Measurements from ENCODE around the gene CDK11A. TPM values are rescaled to one million over a fixed set of nuclear protein-coding genes. Genes with fewer than 3 reads are reported as not detected.
"Not testable (repeated sequence)": the region's sequence is repeated elsewhere in the genome, so short reads cannot be mapped to it uniquely, and the experiment has no call there.

The CDK11A gene
- total and polyA plus RNA-seq, 2 donors (not counting 3 experiments of a cell fraction or from before 2014, with no cell fraction given): 30.7 to 50.4 TPM

GRCh38 chr1:1752190-1752589 lies 28.0 kb upstream of the CDK11A start:
- DNase-seq (ENCODE audit: low read depth, low spot score) (no peak), FAIRE-seq (no peak)
- TSS peak; percentile 41 for BruUV-seq (replicated peaks)
- H3K4me1 ChIP-seq (ENCODE audit: control insufficient read depth, extremely low read depth, insufficient read depth, low read length): no peaks in the 10 kb centered on the region
- peaks cover 4 to 25% of the 10 kb centered on the region in 2 experiments for H3K36me3 ChIP-seq (ENCODE audit: control insufficient read depth in 2 of 2, extremely low read depth in 1 of 2, insufficient read depth in 2 of 2, low read length in 2 of 2)
- no peak overlapping the region for H3K4me3 ChIP-seq (replicated peaks in 1 of 3; ENCODE audit: insufficient read depth in 1 of 3, low read depth in 1 of 3, low read length in 3 of 3)
- no peak overlapping the region for H3K9ac ChIP-seq (replicated peaks; ENCODE audit: extremely low read depth, insufficient read depth, low read length)
- ChIA-PET POLR2A (no interaction called here), CTCF (no interaction called here)
- no peaks in the 10 kb centered on the region for H4K20me1 ChIP-seq (replicated peaks; ENCODE audit: control insufficient read depth, extremely low read depth, insufficient read depth, low read length)
- dilution Hi-C loops (cut with MboI; ENCODE audit: extremely low pct_ligation_motif_present, low sequenced_read_pairs): no loop called here
- H3K9me3 ChIP-seq (replicated peaks; ENCODE audit: control insufficient read depth, insufficient read depth, low read length): no peaks in the 10 kb centered on the region
- H3K4me2 ChIP-seq (ENCODE audit: insufficient read depth, low read length): no peak overlapping the region
- intact Hi-C loops (cut with micrococcal nuclease): no loop called here
- TF ChIP-seq MYC (IDR thresholded peaks at IDR 0.05; ENCODE audit: low read depth, low read length): no peak
- no peak for TF ChIP-seq GATA2 (IDR thresholded peaks at IDR 0.05; ENCODE audit: insufficient read depth, insufficient read length, low read depth, low read length)
- H3K79me2 ChIP-seq (ENCODE audit: control insufficient read depth, insufficient read depth, low read length): no peaks in the 10 kb centered on the region
- H3K9me1 ChIP-seq (replicated peaks; ENCODE audit: control insufficient read depth, extremely low read depth, insufficient read depth, low read length): no peaks in the 10 kb centered on the region
- H3K27ac ChIP-seq (ENCODE audit: insufficient read depth, low read depth, low read length): no peak overlapping the region
- no peak overlapping the region for H2AFZ ChIP-seq (ENCODE audit: low read depth, low read length)
- no peaks in the 10 kb centered on the region for H3K27me3 ChIP-seq (ENCODE audit: control insufficient read depth in 2 of 2, insufficient read depth in 2 of 2, low read length in 2 of 2)

- dilution Hi-C loops (cut with MboI; ENCODE audit: extremely low pct_ligation_motif_present, low sequenced_read_pairs); DNase-seq (ENCODE audit: low read depth, low spot score); H2AFZ ChIP-seq (ENCODE audit: low read depth, low read length); H3K9me1 ChIP-seq (replicated peaks; ENCODE audit: control insufficient read depth, extremely low read depth, insufficient read depth, low read length); H3K27ac ChIP-seq (ENCODE audit: insufficient read depth, low read depth, low read length); H3K79me2 ChIP-seq (ENCODE audit: control insufficient read depth, insufficient read depth, low read length); POLR2A ChIA-PET; H3K9ac ChIP-seq (replicated peaks; ENCODE audit: extremely low read depth, insufficient read depth, low read length); H4K20me1 ChIP-seq (replicated peaks; ENCODE audit: control insufficient read depth, extremely low read depth, insufficient read depth, low read length); BruUV-seq (replicated peaks); H3K27me3 ChIP-seq (ENCODE audit: control insufficient read depth in 2 of 2, insufficient read depth in 2 of 2, low read length in 2 of 2); H3K4me2 ChIP-seq (ENCODE audit: insufficient read depth, low read length); H3K4me1 ChIP-seq (ENCODE audit: control insufficient read depth, extremely low read depth, insufficient read depth, low read length); CTCF ChIA-PET; H3K4me3 ChIP-seq (replicated peaks in 1 of 3; ENCODE audit: insufficient read depth in 1 of 3, low read depth in 1 of 3, low read length in 3 of 3); H3K9me3 ChIP-seq (replicated peaks; ENCODE audit: control insufficient read depth, insufficient read depth, low read length); FAIRE-seq: not testable (repeated sequence)
- H3K36me3 ChIP-seq (ENCODE audit: control insufficient read depth in 2 of 2, extremely low read depth in 1 of 2, insufficient read depth in 2 of 2, low read length in 2 of 2): peaks cover 0 to 16% of the 10 kb centered on the region in 2 experiments
- intact Hi-C loops (cut with micrococcal nuclease): loop anchor here (10.0 kb wide), 1 partner anchor 55 kb away; the partner anchor contains the start of gene SLC35E2B
These were observed 25.8 kb upstream of the CDK11A start for GRCh38 chr1:1749941-1750340.

Data from endothelial cell of umbilical vein (primary cell).